Tibial nerve (tissue), 4 donors: ENCODE measurements around the gene KDM1B. TPM values are rescaled to one million over a fixed set of nuclear protein-coding genes. Genes with fewer than 3 reads are reported as not detected.
"Not testable (repeated sequence)": the region's sequence is repeated elsewhere in the genome, so short reads cannot be mapped to it uniquely, and the experiment has no call there.

Experiments used
- DNase-seq, 2 donors: peaks; one replicate each; pipeline ENCODE4 v3.0.0-alpha.2; 2019; ENCODE audit warnings: low spot score in 2 of 2
- H3K27ac ChIP-seq, 4 donors: fragments of 200-600 bp; sonication (generic) in 3 of 4; one replicate each; pipeline ENCODE4 v1.5.1; 2017 to 2019; ENCODE audit warnings: mild to moderate bottlenecking in 1 of 4
- H3K27me3 ChIP-seq, 2 donors: fragments of 200-600 bp; sonication (generic) in 1 of 2; one replicate each; pipeline versions ENCODE4 v1.5.1 to v1.6.0; 2017 to 2019
- H3K36me3 ChIP-seq, 3 donors: fragments of 200-600 bp; sonication (generic); one replicate each; pipeline ENCODE4 v1.5.1; 2018 to 2019
- H3K4me1 ChIP-seq, 4 donors: fragments of 200-600 bp; sonication (generic) in 3 of 4; one replicate each; pipeline ENCODE4 v1.5.1; 2017 to 2019
- H3K4me3 ChIP-seq, 4 donors: fragments of 200-600 bp; sonication (generic) in 3 of 4; one replicate each; pipeline ENCODE4 v1.5.1; 2017 to 2019; ENCODE audit warnings: mild to moderate bottlenecking in 1 of 4, moderate library complexity in 1 of 4
- H3K9me3 ChIP-seq, 4 donors: fragments of 200-600 bp; sonication (generic) in 3 of 4; one replicate each; pipeline ENCODE4 v1.5.1; 2017 to 2019
- CTCF ChIP-seq, 5 experiments: fragments of 200-600 bp in 3 of 5; fragments of 450-650 bp in 2 of 5; sonication (generic) in 3 of 5; IDR thresholded peaks; one replicate each; pipeline ENCODE4 v1.5.1; 2016 to 2019; ENCODE audit warnings: antibody characterized with exemption in 5 of 5, mild to moderate bottlenecking in 3 of 5, moderate library complexity in 2 of 5
- EP300 ChIP-seq, 2 donors: sonication (generic); formaldehyde crosslinking; IDR thresholded peaks; one replicate each; pipeline ENCODE4 v1.6.1; 2017; ENCODE audit warnings: antibody characterized with exemption in 2 of 2, mild to moderate bottlenecking in 1 of 2
- POLR2A ChIP-seq, 2 donors: fragments of 450-650 bp; IDR thresholded peaks; one replicate each; pipeline ENCODE4 v1.6.1; 2017; ENCODE audit warnings: antibody characterized with exemption in 2 of 2, mild to moderate bottlenecking in 2 of 2, moderate library complexity in 2 of 2
- WGBS, 2 donors: methylation state at CpG; one replicate each; pipeline ENCODE4 v1.1.5; 2018; 5-methylcytosine and 5-hydroxymethylcytosine counted together
- total RNA-seq, 4 donors: library from RNA; depleted of rRNA; stranded (reverse); fragments of >200 nt; gene quantifications; one replicate each; pipeline ENCODE4 v1.1.0, GENCODE V29; 2016

Gene KDM1B
- total RNA-seq, 4 donors from 2014 or later, result 9.4 to 16.5 (median 15.2) TPM

GRCh38 chr6:18221288-18221615 lies 66.0 kb downstream of the KDM1B start:
- no peaks in the 10 kb centered on the region for H3K9me3 ChIP-seq
- TF ChIP-seq CTCF (IDR thresholded peaks at IDR 0.05) (no peak), POLR2A (IDR thresholded peaks at IDR 0.05) (no peak)
- H3K4me3 ChIP-seq, result no peak overlapping the region
- H3K27ac ChIP-seq, result no peak overlapping the region
- WGBS, 2 donors, result 92% methylated on average over 4 of the region's 4 CpGs
- H3K36me3 ChIP-seq, result peaks cover 0 to 72% (median 2%) of the 10 kb centered on the region in 3 donors
- H3K4me1 ChIP-seq, result no peaks in the 10 kb centered on the region
- DNase-seq, result no peak
- no peaks in the 10 kb centered on the region for H3K27me3 ChIP-seq

- not testable (repeated sequence) for H3K4me3 ChIP-seq, H3K27me3 ChIP-seq, DNase-seq, H3K27ac ChIP-seq, H3K4me1 ChIP-seq
- H3K9me3 ChIP-seq, result peaks cover 0 to 35% (median 4%) of the 10 kb centered on the region in 4 donors
- WGBS, 2 donors, result 76 to 79% methylated on average over 5 of the region's 5 CpGs
- peaks cover 0 to 78% (median 10%) of the 10 kb centered on the region in 3 donors for H3K36me3 ChIP-seq
Observed at GRCh38 chr6:18226451-18227105, 71.4 kb downstream of the KDM1B start.

- 95% methylated on average over 9 of the region's 9 CpGs for WGBS, 2 donors
- not testable (repeated sequence) for H3K27me3 ChIP-seq, H3K4me1 ChIP-seq, H3K27ac ChIP-seq, DNase-seq, H3K4me3 ChIP-seq
- Histone ChIP-seq H3K36me3 (peaks cover 0 to 78% (median 10%) of the 10 kb centered on the region in 3 donors), H3K9me3 (peaks cover 0 to 40% (median 6%) of the 10 kb centered on the region in 4 donors)
Observed at GRCh38 chr6:18227166-18227565, 71.9 kb downstream of the KDM1B start.

GRCh38 chr6:18228590-18228989 lies 73.4 kb downstream of the KDM1B start:
- Histone ChIP-seq H3K9me3 (peaks cover 0 to 49% (median 10%) of the 10 kb centered on the region in 4 donors), H3K36me3 (peaks cover 0 to 85% (median 10%) of the 10 kb centered on the region in 3 donors)
- not testable (repeated sequence) for H3K27me3 ChIP-seq, H3K4me3 ChIP-seq, H3K4me1 ChIP-seq, H3K27ac ChIP-seq, DNase-seq
- WGBS, 2 donors, result 96 to 99% methylated on average over 14 of the region's 14 CpGs

- H3K4me3 ChIP-seq, H3K4me1 ChIP-seq, H3K27ac ChIP-seq, DNase-seq, H3K27me3 ChIP-seq: not testable (repeated sequence)
- H3K9me3 ChIP-seq, result peaks cover 0 to 49% (median 10%) of the 10 kb centered on the region in 4 donors
- H3K36me3 ChIP-seq, result peaks cover 0 to 94% (median 17%) of the 10 kb centered on the region in 3 donors
- WGBS, 2 donors, result 97 to 98% methylated on average over 7 of the region's 7 CpGs
Observed at GRCh38 chr6:18231856-18232255, 76.6 kb downstream of the KDM1B start.

- H3K27ac ChIP-seq, H3K27me3 ChIP-seq, H3K4me3 ChIP-seq, DNase-seq, H3K4me1 ChIP-seq: not testable (repeated sequence)
- peaks cover 0 to 40% (median 8%) of the 10 kb centered on the region in 4 donors for H3K9me3 ChIP-seq
- H3K36me3 ChIP-seq, result peaks cover 0 to 89% (median 15%) of the 10 kb centered on the region in 3 donors
- WGBS, 2 donors, result 97 to 100% methylated on average over 4 of the region's 4 CpGs
Observed at GRCh38 chr6:18233770-18234169, 78.5 kb downstream of the KDM1B start.

- Histone ChIP-seq H3K27ac (no peak overlapping the region), H3K9me3 (peaks cover 0 to 32% (median 7%) of the 10 kb centered on the region in 4 donors), H3K4me3 (no peak overlapping the region), H3K27me3 (no peaks in the 10 kb centered on the region), H3K36me3 (peaks cover 0 to 81% (median 10%) of the 10 kb centered on the region in 3 donors), H3K4me1 (no peaks in the 10 kb centered on the region)
- no peak for TF ChIP-seq POLR2A (IDR thresholded peaks at IDR 0.05)
- TF ChIP-seq CTCF (IDR thresholded peaks at IDR 0.05), result no peak
- no peak for TF ChIP-seq EP300 (IDR thresholded peaks at IDR 0.05)
- WGBS, 2 donors, result 92 to 97% methylated on average over 1 of the region's 1 CpG
- no peak for DNase-seq
Observed at GRCh38 chr6:18234564-18234963, 79.3 kb downstream of the KDM1B start.

GRCh38 chr6:18235524-18235923 lies 80.3 kb downstream of the KDM1B start:
- peaks cover 0 to 73% (median 10%) of the 10 kb centered on the region in 3 donors for H3K36me3 ChIP-seq

More at GRCh38 chr6:18235524-18235923, 80.3 kb downstream of the KDM1B start:
- 84 to 98% methylated on average over 3 of the region's 3 CpGs for WGBS, 2 donors
- TF ChIP-seq CTCF (IDR thresholded peaks at IDR 0.05) (no peak), EP300 (IDR thresholded peaks at IDR 0.05) (no peak), POLR2A (IDR thresholded peaks at IDR 0.05) (no peak)
- Histone ChIP-seq H3K9me3 (peaks cover 0 to 25% (median 7%) of the 10 kb centered on the region in 4 donors), H3K4me1 (no peaks in the 10 kb centered on the region), H3K27ac (no peak overlapping the region), H3K4me3 (no peak overlapping the region), H3K27me3 (no peaks in the 10 kb centered on the region)
- no peak for DNase-seq
